Anterior cingulate cortex (tissue), 58 donors: ENCODE data around the gene TPCN2.
A peak's percentile ranks its signal among the peaks of the same experiment; 100 is the strongest.
"Not testable (repeated sequence)": the region's sequence is repeated elsewhere in the genome, so short reads cannot be mapped to it uniquely, and the experiment has no call there.

Experiments
- DNase-seq, 58 donors: peaks; one replicate each; lab custom pipeline; 2025; lab: John Stamatoyannopoulos, UW

The TPCN2 gene

GRCh38 chr11:69121621-69122325 lies 73.0 kb downstream of the TPCN2 start:
- DNase-seq, result no peak

- no peak for DNase-seq
These were observed 73.5 kb downstream of the TPCN2 start for GRCh38 chr11:69122326-69122629.

GRCh38 chr11:69122630-69123431 lies 74.1 kb downstream of the TPCN2 start:
- peak in 1 of 58 donors; percentile 61 for DNase-seq

GRCh38 chr11:69123593-69124545 lies 75.1 kb downstream of the TPCN2 start:
- DNase-seq, result no peak

GRCh38 chr11:69125861-69126260 lies 77.1 kb downstream of the TPCN2 start:
- no peak for DNase-seq

- no peak for DNase-seq
These were observed 77.6 kb downstream of the TPCN2 start for GRCh38 chr11:69126286-69126685.

GRCh38 chr11:69127081-69127850 lies 78.5 kb downstream of the TPCN2 start:
- DNase-seq, result peak in 10 of 58 donors; percentile 2 to 30 (median 8)

- DNase-seq, result no peak
These were observed 79.2 kb downstream of the TPCN2 start for GRCh38 chr11:69127884-69128283.

- DNase-seq, result no peak
These were observed 80.3 kb downstream of the TPCN2 start for GRCh38 chr11:69129053-69129452.

GRCh38 chr11:69129647-69130046 lies 80.9 kb downstream of the TPCN2 start:
- DNase-seq, result no peak

GRCh38 chr11:69130654-69131053 lies 81.9 kb downstream of the TPCN2 start:
- DNase-seq, result no peak

GRCh38 chr11:69131121-69131566 lies 82.4 kb downstream of the TPCN2 start:
- DNase-seq, result no peak

- DNase-seq, result peak in 25 of 58 donors; percentile 6 to 60 (median 21)
These were observed 83.0 kb downstream of the TPCN2 start for GRCh38 chr11:69131644-69132300.

GRCh38 chr11:69132301-69132670 lies 83.6 kb downstream of the TPCN2 start:
- no peak for DNase-seq

- DNase-seq, result no peak
These were observed 84.5 kb downstream of the TPCN2 start for GRCh38 chr11:69133251-69133650.

GRCh38 chr11:69134182-69134581 lies 85.5 kb downstream of the TPCN2 start:
- DNase-seq, result not testable (repeated sequence)

GRCh38 chr11:69134957-69135356 lies 86.2 kb downstream of the TPCN2 start:
- no peak for DNase-seq

- no peak for DNase-seq
These were observed 87.0 kb downstream of the TPCN2 start for GRCh38 chr11:69135420-69136363.
